Activated CD4-positive, CD25-positive, alpha-beta regulatory T cell treated with anti-CD3 and anti-CD28 coated beads, Interleukin-2, amount 50 U/mL, for 16 hours (primary cell): ENCODE data around the gene DOCK4.

Experiments used
- DNase-seq: peaks from one replicate; pipeline ENCODE4 v3.0.0-alpha.2; 2020; ENCODE audit warnings: low read depth, low spot score

DOCK4 gene

DNA sequence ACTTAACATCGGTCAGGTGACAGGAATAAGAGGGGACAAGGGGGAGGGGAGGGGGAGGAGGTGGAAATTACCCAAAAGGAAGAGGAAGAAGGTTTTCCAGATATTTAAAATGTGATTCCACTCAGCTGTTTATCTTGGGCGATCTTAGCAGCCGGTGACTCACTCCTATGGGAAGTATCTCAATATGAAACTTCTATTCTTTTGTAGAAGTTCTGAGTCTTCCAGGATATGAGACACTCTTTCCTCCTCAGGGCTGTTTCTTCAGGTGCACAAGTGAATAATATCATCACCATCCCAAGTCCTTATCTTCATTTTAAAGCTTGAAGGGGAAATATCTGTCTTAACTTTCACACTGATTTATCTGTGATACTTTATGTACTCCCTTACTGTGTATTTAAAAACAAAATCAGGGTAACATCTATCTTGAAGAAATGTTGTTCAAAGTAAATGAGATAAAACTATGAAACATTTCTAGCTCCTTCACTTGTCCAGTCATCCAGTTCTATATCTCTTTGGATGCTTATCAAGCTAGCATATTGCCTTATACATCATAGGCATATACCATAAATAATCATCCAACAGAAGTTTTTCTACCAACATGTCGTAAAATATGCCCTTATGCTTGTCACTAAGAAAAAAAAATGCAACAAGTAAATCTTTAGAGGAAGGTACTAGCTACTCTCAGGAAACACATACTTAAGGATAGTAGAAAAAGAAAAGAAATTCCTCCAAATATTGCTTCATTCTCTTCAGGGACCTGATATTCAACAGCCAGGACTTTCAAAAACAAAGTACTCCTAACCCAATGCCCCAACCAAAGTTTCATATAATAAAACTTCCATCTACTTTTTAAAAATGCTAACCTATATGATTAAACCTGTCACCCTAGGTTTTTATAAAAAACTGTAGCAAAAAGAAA, 13.7 kb downstream of the DOCK4 start:
- no peak for DNase-seq

DNA sequence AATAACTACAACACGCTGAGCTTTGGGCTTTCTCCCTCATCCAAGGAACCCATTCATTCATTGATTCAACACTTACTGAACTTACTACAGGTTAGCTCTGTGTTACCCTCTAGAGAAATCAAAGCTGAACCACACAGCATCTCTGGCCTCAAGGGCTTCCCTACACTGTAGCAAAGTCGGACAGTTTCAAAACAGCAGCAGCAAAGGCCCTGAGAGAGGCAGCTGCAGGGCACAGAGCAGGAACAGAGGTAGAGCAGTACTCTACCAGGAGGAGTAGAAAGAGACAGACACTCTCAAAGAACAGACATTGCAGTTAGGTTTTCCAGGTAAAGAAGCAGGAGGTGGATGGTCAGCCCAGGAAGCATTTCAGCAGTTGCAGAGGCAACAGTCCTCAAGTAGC, 16.1 kb downstream of the DOCK4 start:
- DNase-seq = no peak

- DNase-seq = no peak
Measured at GRCh38 chr7:112189691-112190090, 16.5 kb downstream of the DOCK4 start.

- no peak for DNase-seq
Measured at GRCh38 chr7:112188257-112188656, 17.9 kb downstream of the DOCK4 start.

GRCh38 chr7:112186300-112186699, 19.9 kb downstream of the DOCK4 start:
- DNase-seq = no peak

GRCh38 chr7:112185005-112185834, 21.0 kb downstream of the DOCK4 start:
- no peak for DNase-seq

GRCh38 chr7:112184455-112184854, 21.7 kb downstream of the DOCK4 start:
- DNase-seq = no peak

DNA sequence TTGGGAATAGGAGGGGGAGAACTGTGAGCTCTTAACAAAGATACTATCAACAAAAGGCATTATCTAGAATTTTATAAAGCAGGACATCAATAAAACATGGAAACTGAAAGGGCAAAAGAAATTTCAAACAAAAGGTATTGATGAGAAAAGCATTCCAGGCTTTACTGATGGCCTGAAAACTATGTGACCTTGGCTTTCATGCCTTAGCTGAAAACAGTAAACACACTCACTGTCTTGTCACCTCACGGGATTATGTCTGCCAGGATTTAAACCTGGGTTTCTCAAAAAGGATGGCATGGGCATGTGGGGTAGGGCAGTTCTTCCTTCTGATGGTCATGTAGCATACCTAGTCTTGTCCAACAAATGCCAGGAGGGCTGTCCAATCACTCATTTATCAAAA, 22.9 kb downstream of the DOCK4 start:
- DNase-seq = no peak

DNA sequence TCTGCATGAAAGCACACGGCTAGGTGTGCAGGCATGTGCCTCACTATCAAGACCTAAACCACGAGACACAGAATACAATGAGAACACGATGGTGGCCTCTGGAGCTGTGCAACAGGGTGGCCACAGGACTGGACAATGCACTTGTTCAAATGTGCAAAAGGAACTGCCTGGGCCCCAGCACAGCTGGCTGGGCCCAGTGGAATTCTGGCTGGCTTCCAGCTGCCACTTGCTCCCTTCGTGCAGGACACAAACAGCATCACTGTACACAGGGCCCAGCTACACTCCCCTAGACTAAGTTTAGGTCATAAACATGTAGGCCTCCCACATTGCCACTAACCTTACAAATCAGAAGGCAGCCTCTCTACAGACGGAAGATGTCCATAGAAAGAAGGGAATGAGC, 23.4 kb downstream of the DOCK4 start:
- no peak for DNase-seq

DNA sequence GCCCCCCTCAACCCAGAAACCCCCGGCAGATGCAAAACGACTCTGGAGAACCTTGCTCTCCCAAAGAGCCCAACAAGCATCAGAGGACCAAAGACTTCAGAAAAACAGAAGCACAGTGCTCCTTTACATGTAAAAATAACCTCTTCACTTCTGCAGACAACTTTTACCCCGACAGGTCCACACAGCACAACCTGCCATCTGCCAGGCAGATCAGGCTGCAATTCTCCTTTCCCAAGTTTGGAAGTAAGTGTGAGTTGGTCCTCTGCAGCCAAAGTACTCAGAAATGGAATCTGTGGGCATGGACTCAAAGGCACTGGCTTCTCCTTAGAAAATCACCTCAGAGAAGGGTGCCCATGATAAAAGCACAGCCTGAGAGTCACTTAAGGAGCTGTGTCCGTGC, 26.0 kb downstream of the DOCK4 start:
- no peak for DNase-seq

- no peak for DNase-seq
Measured at GRCh38 chr7:112176693-112177415, 29.3 kb downstream of the DOCK4 start.

GRCh38 chr7:112176241-112176640, 30.0 kb downstream of the DOCK4 start:
- DNase-seq = no peak

DNA sequence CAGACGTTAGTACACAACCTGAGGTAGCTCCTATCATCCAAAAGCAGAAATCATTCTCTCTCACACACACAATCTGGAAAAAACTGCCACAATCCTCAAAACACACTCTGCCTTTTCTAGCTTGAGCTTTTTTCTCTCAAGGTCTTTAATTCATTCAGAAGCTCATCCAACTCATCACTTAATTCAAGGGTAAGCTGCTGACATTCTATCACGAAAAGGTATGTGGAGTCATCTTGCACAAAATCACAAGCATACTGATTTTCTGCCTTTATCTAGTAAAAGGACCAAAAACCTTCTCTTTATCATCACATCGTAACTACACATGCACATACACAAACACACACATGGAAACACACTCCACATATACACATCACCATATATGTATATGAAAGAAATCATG, 32.0 kb downstream of the DOCK4 start:
- no peak for DNase-seq

DNA sequence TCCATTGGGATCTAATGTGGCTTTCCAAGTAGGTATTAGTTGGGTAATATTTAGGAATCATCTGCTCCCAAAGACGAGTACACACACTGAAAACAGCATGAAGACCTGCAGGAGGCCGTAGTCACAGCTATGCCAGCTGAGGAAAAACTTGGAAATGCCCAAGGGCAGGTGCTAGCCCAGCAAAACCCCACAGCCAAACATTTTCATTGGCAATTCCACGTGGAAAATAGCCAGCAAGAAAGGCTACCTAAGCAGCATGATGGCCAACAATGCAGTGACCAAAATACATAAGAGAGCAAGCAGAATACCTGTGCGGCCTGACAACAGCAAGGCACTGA, 32.7 kb downstream of the DOCK4 start:
- no peak for DNase-seq

GRCh38 chr7:112172870-112173567, 33.2 kb downstream of the DOCK4 start:
- no peak for DNase-seq

DNA sequence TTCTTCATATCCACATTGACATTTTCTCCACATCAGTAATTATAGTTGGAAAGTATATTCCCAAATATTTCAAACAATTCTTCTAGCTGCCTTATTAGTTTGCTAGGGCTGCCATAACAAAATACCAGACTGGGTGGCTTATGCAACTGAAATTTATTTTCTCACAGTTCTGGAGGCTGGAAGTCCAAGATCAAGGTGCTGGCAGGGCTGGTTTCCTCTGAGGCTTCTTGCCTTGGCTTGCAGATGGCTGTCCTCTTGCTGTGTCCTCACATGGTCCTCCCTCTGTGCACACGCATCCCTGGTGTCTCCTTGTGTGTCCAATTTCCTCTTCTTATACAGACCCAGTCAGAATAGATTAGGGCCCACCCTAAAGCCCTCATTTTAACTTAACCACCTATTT, 34.5 kb downstream of the DOCK4 start:
- DNase-seq = no peak

DNA sequence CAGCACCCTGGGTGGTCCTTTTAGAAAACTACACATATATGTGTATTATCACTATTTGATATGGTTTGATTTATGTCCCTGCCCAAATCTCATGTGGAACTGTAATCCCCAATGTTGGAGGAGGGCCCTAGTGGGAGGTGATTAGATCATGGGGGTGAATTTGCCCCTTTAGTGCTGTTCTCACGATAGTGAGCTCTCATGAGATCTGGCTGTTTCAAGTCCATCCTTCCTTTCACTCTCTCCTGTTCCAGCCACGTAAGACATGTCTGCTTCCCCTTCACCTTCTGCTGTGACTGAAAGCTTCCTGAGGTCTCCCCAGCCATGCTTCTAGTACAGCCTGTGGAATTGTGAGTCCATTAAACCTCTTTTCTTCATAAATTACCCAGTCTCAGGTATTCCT, 37.3 kb downstream of the DOCK4 start:
- DNase-seq = no peak

DNA sequence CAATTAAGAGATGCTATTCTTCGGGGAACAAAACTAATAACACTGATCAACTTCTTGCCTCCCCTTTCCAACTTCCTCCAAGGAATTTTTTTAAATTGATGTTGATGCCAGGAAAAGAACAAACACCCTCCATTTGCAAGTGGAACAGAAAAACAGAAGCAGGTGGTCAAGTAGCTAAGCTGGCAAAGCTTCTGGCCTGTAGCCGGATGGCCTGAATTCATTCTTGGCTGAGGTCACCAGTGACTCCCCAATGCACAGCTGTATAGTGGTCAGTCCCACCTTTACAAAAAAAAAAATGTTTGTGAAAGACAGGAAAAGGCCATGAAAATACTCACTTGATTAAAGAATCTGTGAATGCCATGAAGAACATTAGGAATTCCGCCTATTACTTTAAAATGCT, 39.1 kb downstream of the DOCK4 start:
- DNase-seq = no peak

DNA sequence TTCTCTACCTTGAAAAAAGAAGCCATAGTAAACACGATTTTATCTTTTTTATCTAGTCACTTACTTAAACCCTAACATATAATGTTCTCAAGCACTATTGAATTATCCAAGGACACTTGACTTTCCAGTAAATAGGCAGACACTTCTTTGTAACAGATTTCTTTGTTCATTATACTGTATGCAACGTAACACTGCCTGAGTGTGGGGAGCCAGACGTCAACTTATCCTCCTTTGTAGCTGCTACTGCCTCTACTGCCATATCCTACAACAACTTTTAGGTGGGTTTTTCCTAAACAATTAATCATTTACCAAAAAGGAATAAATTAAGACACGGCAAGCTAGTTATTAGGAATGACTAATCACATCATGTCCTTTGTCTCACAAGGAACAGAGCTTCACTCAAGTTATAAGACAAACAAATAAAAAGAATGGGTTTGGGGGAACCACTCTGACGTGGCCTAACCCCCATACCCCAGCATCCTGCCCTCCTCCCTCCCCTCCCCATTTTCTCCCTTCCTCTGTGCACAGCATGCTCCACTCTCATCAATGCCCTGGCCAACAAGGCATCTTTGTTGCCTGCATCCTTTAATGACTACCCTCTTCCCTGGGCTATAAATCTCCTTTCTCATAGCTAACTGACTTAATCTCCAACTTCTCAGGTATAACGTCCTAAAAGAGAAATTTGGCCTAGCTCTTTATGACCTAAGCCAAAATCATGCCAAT, 43.3 kb downstream of the DOCK4 start:
- DNase-seq = no peak

GRCh38 chr7:112162142-112162766, 43.9 kb downstream of the DOCK4 start:
- DNase-seq = no peak
